Heart left ventricle (tissue), 13 donors: ENCODE results near the gene MALRD1.

Source experiments
- CTCF ChIP-seq, 12 donors: fragments of 200-600 bp; sonication (generic) in 4 of 12; IDR thresholded peaks; one replicate each; pipeline versions ENCODE4 v1.5.0 to v1.8.0; 2018 to 2022; ENCODE audit warnings: antibody characterized with exemption in 12 of 12, mild to moderate bottlenecking in 5 of 12
- POLR2A ChIP-seq, 2 donors: fragments of 450-650 bp; IDR thresholded peaks; one replicate each; pipeline ENCODE4 v1.6.1; 2017; ENCODE audit warnings: antibody characterized with exemption in 2 of 2, mild to moderate bottlenecking in 2 of 2, moderate library complexity in 2 of 2
- donor health status: ischemic (EF 13 %, LVEDD 7.1; RV severe dilation, severe dysfunction).
- donor health status: DM: no; HTN: yes; CAD: no.
- donor health status: DM: no; HTN: no; CAD: no.
- donor health status: ischemic (EF 25% LVEDD 6.9; RV normal size, moderate dysfunction).
- donor health status: ischemic (EF 25% LVEDD 5.7; RV mildly dilated, moderate dysfunction).
- donor health status: ischemic (EF 35%, LVEDD 5.7; RV mildly dilated, moderate dysfunction).
- donor health status: nonischemic (EF 11% LVEDD 7.7; RV severe dilation, severe dysfunction).
- donor health status: DM: yes; HTN: yes; CAD: no.
- donor health status: PGD.
- donor health status: ischemic (EF 29% LVEDD 5.4; RV normal size, mild dysfunction).
- donor health status: nonischemic (EF 23%, LVEDD 6.1; RV moderate dilation, normal function).

DNA sequence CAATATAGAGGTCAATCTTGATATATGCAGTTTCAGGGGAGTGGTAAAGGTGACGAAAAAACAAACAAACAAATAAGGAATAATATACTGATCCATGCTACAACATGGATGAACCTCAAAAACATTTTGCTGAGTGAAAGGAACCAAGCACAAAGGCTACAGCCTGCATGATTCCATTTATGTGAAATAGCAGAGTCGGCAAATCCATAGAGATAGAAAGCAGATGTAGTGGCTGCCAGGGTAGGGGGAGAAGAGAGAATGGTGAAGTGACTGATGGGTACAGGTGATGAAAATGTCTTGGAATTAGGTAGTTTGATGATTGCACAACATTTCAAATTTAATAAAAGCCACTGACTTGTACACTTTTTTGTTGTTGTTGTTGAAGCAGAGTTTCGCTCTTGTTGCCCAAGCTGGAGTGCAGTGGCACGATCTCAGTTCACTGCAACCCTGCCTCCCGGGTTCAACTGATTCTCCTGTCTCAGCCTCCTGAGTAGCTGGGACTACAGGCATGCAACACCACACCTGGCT lies 71.8 kb downstream of the MALRD1 start:
- TF ChIP-seq POLR2A (IDR thresholded peaks at IDR 0.05) (no peak), CTCF (IDR thresholded peaks at IDR 0.05) (no peak)
